Hematopoietic multipotent progenitor cell treated with erythropoietin and hydrocortisone succinate and interleukin-3 and kit ligand, for 17 days (in vitro differentiated cells): Measurements from ENCODE around the gene CD160.
"Not testable (repeated sequence)": the region's sequence is repeated elsewhere in the genome, so short reads cannot be mapped to it uniquely, and the experiment has no call there.

Experiments used
- DNase-seq: peaks from one replicate; pipeline ENCODE4 v3.0.0-alpha.2; 2015; ENCODE audit warnings: low spot score

The CD160 gene

GRCh38 chr1:145759721-145760120 is 40.4 kb downstream of the CD160 start:
- DNase-seq = no peak

- not testable (repeated sequence) for DNase-seq
Measured at GRCh38 chr1:145760395-145760949, 41.2 kb downstream of the CD160 start.

GRCh38 chr1:145761498-145761897 is 42.2 kb downstream of the CD160 start:
- not testable (repeated sequence) for DNase-seq

- DNase-seq = not testable (repeated sequence)
Measured at GRCh38 chr1:145762001-145762400, 42.7 kb downstream of the CD160 start.

- DNase-seq = not testable (repeated sequence)
Measured at GRCh38 chr1:145764231-145764940, 45.1 kb downstream of the CD160 start.

- DNase-seq = not testable (repeated sequence)
Measured at GRCh38 chr1:145765127-145765526, 45.8 kb downstream of the CD160 start.

- DNase-seq = not testable (repeated sequence)
Measured at GRCh38 chr1:145765585-145766360, 46.5 kb downstream of the CD160 start.

- not testable (repeated sequence) for DNase-seq
Measured at GRCh38 chr1:145766926-145767325, 47.6 kb downstream of the CD160 start.

GRCh38 chr1:145768004-145768403 is 48.7 kb downstream of the CD160 start:
- DNase-seq = not testable (repeated sequence)

GRCh38 chr1:145771056-145771455 is 51.8 kb downstream of the CD160 start:
- DNase-seq = no peak

GRCh38 chr1:145773423-145773822 is 54.1 kb downstream of the CD160 start:
- DNase-seq = no peak

GRCh38 chr1:145777357-145778145 is 58.3 kb downstream of the CD160 start:
- DNase-seq = peak; percentile 25

GRCh38 chr1:145778146-145778540 is 58.8 kb downstream of the CD160 start:
- no peak for DNase-seq

- DNase-seq = no peak
Measured at GRCh38 chr1:145782272-145783099, 63.2 kb downstream of the CD160 start.

GRCh38 chr1:145784409-145784808 is 65.1 kb downstream of the CD160 start:
- no peak for DNase-seq

- no peak for DNase-seq
Measured at GRCh38 chr1:145785547-145785946, 66.2 kb downstream of the CD160 start.

GRCh38 chr1:145786271-145786670 is 67.0 kb downstream of the CD160 start:
- no peak for DNase-seq

- DNase-seq = no peak
Measured at GRCh38 chr1:145788580-145788979, 69.3 kb downstream of the CD160 start.
